ENCODE measurements around the gene AUNIP. TPM values are rescaled to one million over a fixed set of nuclear protein-coding genes. Genes with fewer than 3 reads are reported as not detected.

AUNIP gene
- total RNA-seq, 3 donors from 2014 or later (not counting 1 experiment from before 2014, with no cell fraction given) = 0.16 to 0.50 (median 0.20) TPM

DNA sequence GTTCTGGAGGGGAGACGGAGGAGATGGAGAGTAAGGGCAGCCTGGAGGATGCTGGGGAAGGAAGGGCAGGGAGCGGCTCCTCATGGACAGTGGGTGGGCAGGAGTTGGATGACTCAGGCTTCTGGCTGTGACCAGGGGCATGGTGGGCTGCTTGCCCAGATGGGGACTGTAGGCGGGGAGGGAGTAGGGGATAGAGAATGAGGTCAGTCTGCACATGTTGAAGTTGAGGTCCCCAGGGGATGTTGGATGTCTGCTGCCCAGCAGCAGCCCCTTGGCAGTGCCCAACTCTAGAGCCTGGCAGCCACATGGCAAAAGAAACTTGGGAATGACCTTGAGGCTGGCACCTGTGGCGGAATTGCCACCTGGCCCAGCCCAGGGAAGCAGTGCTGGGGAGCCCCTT lies 52.8 kb downstream of the AUNIP start:
- H3K36me3 Mint-ChIP-seq = no peaks in the 10 kb centered on the region
- H3K4me1 Mint-ChIP-seq = no peaks in the 10 kb centered on the region
- DNase-seq (no peak), ATAC-seq (no peak)
- H3K27me3 Mint-ChIP-seq (ENCODE audit: low read depth in 2 of 2) = no peaks in the 10 kb centered on the region
- WGBS (ENCODE audit: insufficient coverage) = 96% methylated on average over 4 of the region's 4 CpGs
- TF ChIP-seq, protein P1, sequence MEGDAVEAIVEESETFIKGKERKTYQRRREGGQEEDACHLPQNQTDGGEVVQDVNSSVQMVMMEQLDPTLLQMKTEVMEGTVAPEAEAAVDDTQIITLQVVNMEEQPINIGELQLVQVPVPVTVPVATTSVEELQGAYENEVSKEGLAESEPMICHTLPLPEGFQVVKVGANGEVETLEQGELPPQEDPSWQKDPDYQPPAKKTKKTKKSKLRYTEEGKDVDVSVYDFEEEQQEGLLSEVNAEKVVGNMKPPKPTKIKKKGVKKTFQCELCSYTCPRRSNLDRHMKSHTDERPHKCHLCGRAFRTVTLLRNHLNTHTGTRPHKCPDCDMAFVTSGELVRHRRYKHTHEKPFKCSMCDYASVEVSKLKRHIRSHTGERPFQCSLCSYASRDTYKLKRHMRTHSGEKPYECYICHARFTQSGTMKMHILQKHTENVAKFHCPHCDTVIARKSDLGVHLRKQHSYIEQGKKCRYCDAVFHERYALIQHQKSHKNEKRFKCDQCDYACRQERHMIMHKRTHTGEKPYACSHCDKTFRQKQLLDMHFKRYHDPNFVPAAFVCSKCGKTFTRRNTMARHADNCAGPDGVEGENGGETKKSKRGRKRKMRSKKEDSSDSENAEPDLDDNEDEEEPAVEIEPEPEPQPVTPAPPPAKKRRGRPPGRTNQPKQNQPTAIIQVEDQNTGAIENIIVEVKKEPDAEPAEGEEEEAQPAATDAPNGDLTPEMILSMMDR (IDR thresholded peaks at IDR 0.05) = no peak
- H3K4me3 Mint-ChIP-seq = no peak overlapping the region
- Histone ChIP-seq H3K4me1 (ENCODE audit: control insufficient read depth, insufficient read depth, low read length) (peaks cover 15% of the 10 kb centered on the region), H3K9me3 (ENCODE audit: control insufficient read depth, insufficient read depth, low read length) (no peaks in the 10 kb centered on the region), H3K27ac (ENCODE audit: low read length) (no peak overlapping the region), H3K36me3 (ENCODE audit: control insufficient read depth, insufficient read depth, low read length) (no peaks in the 10 kb centered on the region), H3K27me3 (ENCODE audit: control insufficient read depth, insufficient read depth, low read length) (no peaks in the 10 kb centered on the region), H3K4me3 (ENCODE audit: low read length) (no peak overlapping the region)
- intact Hi-C loops (cut with micrococcal nuclease) = no loop called here
- no peaks in the 10 kb centered on the region for H3K9me3 Mint-ChIP-seq
- H3K27ac Mint-ChIP-seq = no peak overlapping the region

DNA sequence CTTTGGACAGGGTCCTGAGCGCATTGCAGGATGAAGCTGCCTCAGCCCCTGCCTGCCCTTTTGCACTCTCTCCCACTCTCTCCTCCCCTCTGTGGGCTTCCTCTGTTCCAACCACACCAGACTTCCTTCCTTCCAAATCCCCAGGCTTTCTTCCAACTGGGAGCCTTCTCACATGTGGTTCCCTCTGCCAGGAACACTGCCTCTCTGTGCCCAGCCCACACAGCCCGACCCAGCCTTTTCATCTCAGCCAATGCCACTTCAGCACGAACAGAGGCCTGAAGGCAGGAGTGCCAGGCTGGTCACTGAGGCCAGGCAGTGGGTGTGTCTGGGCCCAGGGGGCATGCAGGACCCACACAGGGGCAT lies 53.4 kb downstream of the AUNIP start:
- DNase-seq (no peak), ATAC-seq (no peak)
- Histone ChIP-seq H3K27me3 (ENCODE audit: control insufficient read depth, insufficient read depth, low read length) (no peaks in the 10 kb centered on the region), H3K4me3 (ENCODE audit: low read length) (no peak overlapping the region), H3K9me3 (ENCODE audit: control insufficient read depth, insufficient read depth, low read length) (no peaks in the 10 kb centered on the region), H3K4me1 (ENCODE audit: control insufficient read depth, insufficient read depth, low read length) (peaks cover 17% of the 10 kb centered on the region), H3K27ac (ENCODE audit: low read length) (no peak overlapping the region), H3K36me3 (ENCODE audit: control insufficient read depth, insufficient read depth, low read length) (no peaks in the 10 kb centered on the region)
- Mint-ChIP-seq H3K27ac (no peak overlapping the region), H3K4me1 (peaks cover 0 to 2% of the 10 kb centered on the region in 2 donors), H3K36me3 (no peaks in the 10 kb centered on the region), H3K27me3 (ENCODE audit: low read depth in 2 of 2) (no peaks in the 10 kb centered on the region), H3K9me3 (no peaks in the 10 kb centered on the region), H3K4me3 (no peak overlapping the region)
- TF ChIP-seq, protein P1 (IDR thresholded peaks at IDR 0.05) = no peak
- intact Hi-C loops (cut with micrococcal nuclease) = no loop called here
- WGBS (ENCODE audit: insufficient coverage) = 80% methylated on average over 3 of the region's 3 CpGs

DNA sequence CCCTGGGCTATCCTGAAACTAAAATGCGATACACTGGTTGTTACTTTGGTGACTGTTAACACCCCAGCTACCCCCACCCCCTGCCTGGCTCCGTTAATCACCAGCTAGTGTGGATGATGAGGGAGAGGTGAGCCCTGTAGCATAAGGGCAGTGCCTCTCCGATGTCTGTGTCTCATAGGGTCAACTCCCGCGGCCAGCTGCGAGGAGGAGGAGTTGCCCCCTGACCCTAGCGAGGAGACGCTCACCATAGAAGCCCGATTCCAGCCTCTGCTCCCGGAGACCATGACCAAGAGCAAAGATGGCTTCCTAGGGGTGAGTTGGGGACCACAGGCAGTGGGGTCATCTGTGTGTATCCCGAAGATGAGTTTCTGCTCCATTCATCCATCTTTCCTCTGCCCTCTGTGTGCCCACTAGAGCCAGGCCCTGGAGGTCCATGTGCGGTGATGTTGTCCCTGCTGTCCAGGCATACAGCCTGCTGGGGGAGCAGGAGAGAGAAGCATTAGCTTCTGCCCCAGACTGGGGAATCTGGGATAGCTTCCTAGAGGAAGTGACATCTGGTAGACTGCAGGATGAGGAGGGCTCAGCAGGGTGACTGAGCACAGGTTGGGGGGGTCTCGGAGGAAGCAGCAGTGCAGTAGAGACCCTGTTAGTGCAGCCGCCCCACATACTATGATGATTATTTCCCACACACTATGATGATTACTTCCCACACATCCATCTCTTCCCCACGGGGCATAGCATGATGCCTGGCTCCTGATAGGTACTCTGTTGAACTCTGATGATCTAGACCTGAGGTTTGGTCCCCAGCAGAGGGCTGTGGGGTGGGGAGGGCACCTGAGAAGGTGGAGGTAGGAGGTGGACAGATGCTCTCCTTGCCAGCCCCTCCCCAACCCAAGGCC lies 54.0 kb downstream of the AUNIP start:
- peaks cover 0 to 8% of the 10 kb centered on the region in 2 donors for H3K4me1 Mint-ChIP-seq
- peaks cover 0 to 3% of the 10 kb centered on the region in 2 donors for H3K27me3 Mint-ChIP-seq (ENCODE audit: low read depth in 2 of 2)
- TF ChIP-seq, protein P1 (IDR thresholded peaks at IDR 0.05) = no peak
- 96% methylated on average over 13 of the region's 15 CpGs for WGBS (ENCODE audit: insufficient coverage)
- H3K27ac Mint-ChIP-seq = no peak overlapping the region
- no peaks in the 10 kb centered on the region for H3K9me3 Mint-ChIP-seq
- intact Hi-C loops (cut with micrococcal nuclease) = no loop called here
- ATAC-seq = no peak
- Histone ChIP-seq H3K4me1 (ENCODE audit: control insufficient read depth, insufficient read depth, low read length) (peaks cover 17% of the 10 kb centered on the region), H3K27me3 (ENCODE audit: control insufficient read depth, insufficient read depth, low read length) (no peaks in the 10 kb centered on the region), H3K9me3 (ENCODE audit: control insufficient read depth, insufficient read depth, low read length) (no peaks in the 10 kb centered on the region), H3K4me3 (ENCODE audit: low read length) (no peak overlapping the region), H3K27ac (ENCODE audit: low read length) (no peak overlapping the region), H3K36me3 (ENCODE audit: control insufficient read depth, insufficient read depth, low read length) (no peaks in the 10 kb centered on the region)
- DNase-seq = no peak
- no peak overlapping the region for H3K4me3 Mint-ChIP-seq
- H3K36me3 Mint-ChIP-seq = no peaks in the 10 kb centered on the region

Data from natural killer cell (primary cell).